HEK293 (cell line): ENCODE results near the gene PROSER2.
A peak's percentile ranks its signal among the peaks of the same experiment; 100 is the strongest.

Source experiments
- CTCF ChIA-PET: fragments of 350-600 bp; formaldehyde crosslinking; extraction: SDS; loops from one replicate; lab custom pipeline; 2021; ENCODE audit warnings: antibody characterized with exemption; lab: Yijun Ruan, JAX
- POLR2A ChIA-PET: fragments of 300-600 bp; formaldehyde crosslinking; extraction: SDS; loops from one replicate; lab custom pipeline; 2020; ENCODE audit warnings: antibody characterized with exemption, inconsistent platforms; lab: Yijun Ruan, JAX
- H3K27ac ChIP-seq: fragments of 200-500 bp; sonication (Bioruptor generic); 2 replicates; pipeline ENCODE4 v1.5.1; 2014; ENCODE audit warnings: low read depth, low read length, control low read depth, inconsistent platforms; ENCODE audit errors: extremely low read depth
- H3K36me3 ChIP-seq, 2 experiments: fragments of 200-500 bp in 1 of 2; sonication (Bioruptor generic) in 1 of 2; 1 replicate in 1 of 2; 2 replicates in 1 of 2; pipeline ENCODE4 v1.5.1; 2014 to 2017; ENCODE audit warnings: inconsistent platforms in 2 of 2, low read length in 2 of 2; ENCODE audit not compliant: control insufficient read depth in 2 of 2, insufficient read depth in 1 of 2
- H3K4me1 ChIP-seq: fragments of 200-500 bp; sonication (Bioruptor generic); 2 replicates; pipeline ENCODE4 v1.5.1; 2014; ENCODE audit warnings: mild to moderate bottlenecking, low read length, inconsistent platforms; ENCODE audit not compliant: control insufficient read depth, insufficient read depth
- H3K4me3 ChIP-seq: 2 replicates; pipeline ENCODE4 v1.5.1; 2011; ENCODE audit warnings: low read depth, mild to moderate bottlenecking, control low read depth, low read length, moderate library complexity
- H3K9me3 ChIP-seq: fragments of 200-500 bp; sonication (Bioruptor generic); 2 replicates; pipeline ENCODE4 v1.5.1; 2014; ENCODE audit warnings: low read depth, low read length, inconsistent platforms; ENCODE audit not compliant: control insufficient read depth, insufficient read depth
- KLF1 ChIP-seq: fragments of 450-650 bp; formaldehyde crosslinking; IDR thresholded peaks from 2 replicates; pipeline ENCODE4 v1.5.1; 2016; ENCODE audit warnings: missing biosample characterization, missing genetic modification characterization
- MEIS1 ChIP-seq: sonication (generic); formaldehyde crosslinking; IDR thresholded peaks from 2 replicates; pipeline ENCODE4 v1.8.1; 2022; ENCODE audit warnings: missing genetic modification reagents, mild to moderate bottlenecking, borderline replicate concordance
- OSR2 ChIP-seq: fragments of 450-650 bp; formaldehyde crosslinking; IDR thresholded peaks from 2 replicates; pipeline ENCODE4 v1.5.1; 2016; ENCODE audit warnings: missing biosample characterization, missing genetic modification characterization
- PRDM10 ChIP-seq: fragments of 450-650 bp; formaldehyde crosslinking; IDR thresholded peaks from 2 replicates; pipeline ENCODE4 v1.5.1; 2016; ENCODE audit warnings: missing biosample characterization, missing genetic modification characterization
- TCF7L2 ChIP-seq: IDR thresholded peaks from 2 replicates; pipeline ENCODE4 v1.6.1; 2011; ENCODE audit warnings: low read depth, mild to moderate bottlenecking, inconsistent platforms, low read length, moderate library complexity, borderline replicate concordance
- ZBTB17 ChIP-seq: fragments of 450-650 bp; formaldehyde crosslinking; IDR thresholded peaks from 2 replicates; pipeline ENCODE4 v1.5.1; 2016; ENCODE audit warnings: missing biosample characterization, missing genetic modification characterization
- ZBTB48 ChIP-seq: fragments of 450-650 bp; formaldehyde crosslinking; IDR thresholded peaks from 2 replicates; pipeline ENCODE4 v1.5.1; 2016; ENCODE audit warnings: missing biosample characterization, missing genetic modification characterization
- ZBTB8A ChIP-seq: fragments of 450-650 bp; formaldehyde crosslinking; IDR thresholded peaks from 2 replicates; pipeline ENCODE4 v1.5.1; 2016; ENCODE audit warnings: missing biosample characterization, missing genetic modification characterization
- ZIC2 ChIP-seq: fragments of 450-650 bp; formaldehyde crosslinking; IDR thresholded peaks from 2 replicates; pipeline ENCODE4 v1.5.1; 2016; ENCODE audit warnings: missing biosample characterization, missing genetic modification characterization
- ZNF114 ChIP-seq: fragments of 450-650 bp; formaldehyde crosslinking; IDR thresholded peaks from 2 replicates; pipeline ENCODE4 v1.5.0; 2017; ENCODE audit warnings: missing biosample characterization, missing genetic modification characterization
- ZNF146 ChIP-seq: fragments of 450-650 bp; formaldehyde crosslinking; IDR thresholded peaks from 2 replicates; pipeline ENCODE4 v1.5.1; 2016; ENCODE audit warnings: missing biosample characterization, missing genetic modification characterization
- ZNF169 ChIP-seq: fragments of 450-650 bp; formaldehyde crosslinking; IDR thresholded peaks from 2 replicates; pipeline ENCODE4 v1.5.1; 2016; ENCODE audit warnings: missing biosample characterization, missing genetic modification characterization
- ZNF174 ChIP-seq: fragments of 450-650 bp; formaldehyde crosslinking; IDR thresholded peaks from 2 replicates; pipeline ENCODE4 v1.5.0; 2017; ENCODE audit warnings: missing biosample characterization, mild to moderate bottlenecking, missing genetic modification characterization
- ZNF184 ChIP-seq: fragments of 450-650 bp; IDR thresholded peaks from 2 replicates; pipeline ENCODE4 v1.5.1; 2018; ENCODE audit warnings: missing biosample characterization, mild to moderate bottlenecking, missing genetic modification characterization
- ZNF221 ChIP-seq: fragments of 450-650 bp; formaldehyde crosslinking; IDR thresholded peaks from 2 replicates; pipeline ENCODE4 v1.5.1; 2017; ENCODE audit warnings: missing biosample characterization, missing genetic modification characterization, borderline replicate concordance
- ZNF223 ChIP-seq: fragments of 450-650 bp; formaldehyde crosslinking; IDR thresholded peaks from 2 replicates; pipeline ENCODE4 v1.5.1; 2016; ENCODE audit warnings: missing biosample characterization, missing genetic modification characterization
- ZNF394 ChIP-seq: fragments of 450-650 bp; formaldehyde crosslinking; IDR thresholded peaks from 2 replicates; pipeline ENCODE4 v1.5.1; 2016; ENCODE audit warnings: missing biosample characterization, missing genetic modification characterization, mild to moderate bottlenecking, moderate library complexity, borderline replicate concordance
- TF ChIP-seq, protein P1 (sequence below): fragments of 450-650 bp; IDR thresholded peaks from 2 replicates; pipeline ENCODE4 v1.5.1; 2018; ENCODE audit warnings: missing biosample characterization, missing genetic modification characterization
- TF ChIP-seq, protein P2 (sequence below): fragments of 450-650 bp; formaldehyde crosslinking; IDR thresholded peaks from 2 replicates; pipeline ENCODE4 v1.5.1; 2017; ENCODE audit warnings: missing biosample characterization, missing genetic modification characterization
- TF ChIP-seq, protein P3 (sequence below): fragments of 450-650 bp; formaldehyde crosslinking; IDR thresholded peaks from 2 replicates; pipeline ENCODE4 v1.5.1; 2016; ENCODE audit warnings: missing biosample characterization, missing genetic modification characterization
- TF ChIP-seq, protein P4 (sequence below): fragments of 450-650 bp; formaldehyde crosslinking; IDR thresholded peaks from 2 replicates; pipeline ENCODE4 v1.5.1; 2016; ENCODE audit warnings: missing biosample characterization, missing genetic modification characterization

PROSER2 gene

DNA sequence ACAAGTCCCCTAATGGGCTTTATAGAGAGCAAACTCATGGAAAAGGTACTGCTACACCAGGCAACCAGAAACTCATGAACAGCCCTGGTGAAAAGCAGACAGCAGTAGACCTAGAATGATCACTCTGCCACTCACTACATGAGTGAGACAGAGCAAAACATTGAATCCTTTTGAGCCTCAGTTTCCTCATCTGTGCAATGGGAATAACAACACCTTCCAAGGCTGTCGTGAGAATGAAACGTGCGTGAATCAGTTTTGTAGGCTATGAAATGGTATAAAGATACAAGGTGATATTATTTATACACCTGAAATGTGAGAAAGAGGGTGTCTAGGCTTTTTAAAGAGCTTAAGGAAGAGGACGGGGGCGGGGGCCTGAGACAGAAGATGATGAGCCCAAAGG, 14.3 kb upstream of the PROSER2 start:
- ChIA-PET CTCF (interaction anchor here (0.7 kb wide), 1 partner anchor 128 kb away, joined by 4 read pairs; no protein-coding TSS in a partner anchor), POLR2A (no interaction called here)
- no peaks in the 10 kb centered on the region for H3K9me3 ChIP-seq
- no peak overlapping the region for H3K27ac ChIP-seq
- no peaks in the 10 kb centered on the region for H3K4me1 ChIP-seq
- TF ChIP-seq ZNF221 (tag by site-specific recombination) = no peak
- no peak for TF ChIP-seq MEIS1 (CRISPR knock-in tag)
- TF ChIP-seq ZBTB48 = no peak
- TF ChIP-seq, protein P1, sequence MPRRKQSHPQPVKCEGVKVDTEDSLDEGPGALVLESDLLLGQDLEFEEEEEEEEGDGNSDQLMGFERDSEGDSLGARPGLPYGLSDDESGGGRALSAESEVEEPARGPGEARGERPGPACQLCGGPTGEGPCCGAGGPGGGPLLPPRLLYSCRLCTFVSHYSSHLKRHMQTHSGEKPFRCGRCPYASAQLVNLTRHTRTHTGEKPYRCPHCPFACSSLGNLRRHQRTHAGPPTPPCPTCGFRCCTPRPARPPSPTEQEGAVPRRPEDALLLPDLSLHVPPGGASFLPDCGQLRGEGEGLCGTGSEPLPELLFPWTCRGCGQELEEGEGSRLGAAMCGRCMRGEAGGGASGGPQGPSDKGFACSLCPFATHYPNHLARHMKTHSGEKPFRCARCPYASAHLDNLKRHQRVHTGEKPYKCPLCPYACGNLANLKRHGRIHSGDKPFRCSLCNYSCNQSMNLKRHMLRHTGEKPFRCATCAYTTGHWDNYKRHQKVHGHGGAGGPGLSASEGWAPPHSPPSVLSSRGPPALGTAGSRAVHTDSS (tag by site-specific recombination) = no peak
- TF ChIP-seq ZNF174 (tag by site-specific recombination) = no peak
- TF ChIP-seq, protein P2, sequence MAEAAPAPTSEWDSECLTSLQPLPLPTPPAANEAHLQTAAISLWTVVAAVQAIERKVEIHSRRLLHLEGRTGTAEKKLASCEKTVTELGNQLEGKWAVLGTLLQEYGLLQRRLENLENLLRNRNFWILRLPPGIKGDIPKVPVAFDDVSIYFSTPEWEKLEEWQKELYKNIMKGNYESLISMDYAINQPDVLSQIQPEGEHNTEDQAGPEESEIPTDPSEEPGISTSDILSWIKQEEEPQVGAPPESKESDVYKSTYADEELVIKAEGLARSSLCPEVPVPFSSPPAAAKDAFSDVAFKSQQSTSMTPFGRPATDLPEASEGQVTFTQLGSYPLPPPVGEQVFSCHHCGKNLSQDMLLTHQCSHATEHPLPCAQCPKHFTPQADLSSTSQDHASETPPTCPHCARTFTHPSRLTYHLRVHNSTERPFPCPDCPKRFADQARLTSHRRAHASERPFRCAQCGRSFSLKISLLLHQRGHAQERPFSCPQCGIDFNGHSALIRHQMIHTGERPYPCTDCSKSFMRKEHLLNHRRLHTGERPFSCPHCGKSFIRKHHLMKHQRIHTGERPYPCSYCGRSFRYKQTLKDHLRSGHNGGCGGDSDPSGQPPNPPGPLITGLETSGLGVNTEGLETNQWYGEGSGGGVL (tag by site-specific recombination) = no peak
- no peak for TF ChIP-seq ZNF114 (tag by site-specific recombination)
- no peak for TF ChIP-seq ZNF223 (tag by site-specific recombination)
- TF ChIP-seq OSR2 (tag by site-specific recombination) = no peak
- TF ChIP-seq, protein P3, sequence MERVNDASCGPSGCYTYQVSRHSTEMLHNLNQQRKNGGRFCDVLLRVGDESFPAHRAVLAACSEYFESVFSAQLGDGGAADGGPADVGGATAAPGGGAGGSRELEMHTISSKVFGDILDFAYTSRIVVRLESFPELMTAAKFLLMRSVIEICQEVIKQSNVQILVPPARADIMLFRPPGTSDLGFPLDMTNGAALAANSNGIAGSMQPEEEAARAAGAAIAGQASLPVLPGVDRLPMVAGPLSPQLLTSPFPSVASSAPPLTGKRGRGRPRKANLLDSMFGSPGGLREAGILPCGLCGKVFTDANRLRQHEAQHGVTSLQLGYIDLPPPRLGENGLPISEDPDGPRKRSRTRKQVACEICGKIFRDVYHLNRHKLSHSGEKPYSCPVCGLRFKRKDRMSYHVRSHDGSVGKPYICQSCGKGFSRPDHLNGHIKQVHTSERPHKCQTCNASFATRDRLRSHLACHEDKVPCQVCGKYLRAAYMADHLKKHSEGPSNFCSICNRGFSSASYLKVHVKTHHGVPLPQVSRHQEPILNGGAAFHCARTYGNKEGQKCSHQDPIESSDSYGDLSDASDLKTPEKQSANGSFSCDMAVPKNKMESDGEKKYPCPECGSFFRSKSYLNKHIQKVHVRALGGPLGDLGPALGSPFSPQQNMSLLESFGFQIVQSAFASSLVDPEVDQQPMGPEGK (tag by site-specific recombination) = no peak
- TF ChIP-seq ZNF184 (tag by site-specific recombination) = no peak
- TF ChIP-seq, protein P4, sequence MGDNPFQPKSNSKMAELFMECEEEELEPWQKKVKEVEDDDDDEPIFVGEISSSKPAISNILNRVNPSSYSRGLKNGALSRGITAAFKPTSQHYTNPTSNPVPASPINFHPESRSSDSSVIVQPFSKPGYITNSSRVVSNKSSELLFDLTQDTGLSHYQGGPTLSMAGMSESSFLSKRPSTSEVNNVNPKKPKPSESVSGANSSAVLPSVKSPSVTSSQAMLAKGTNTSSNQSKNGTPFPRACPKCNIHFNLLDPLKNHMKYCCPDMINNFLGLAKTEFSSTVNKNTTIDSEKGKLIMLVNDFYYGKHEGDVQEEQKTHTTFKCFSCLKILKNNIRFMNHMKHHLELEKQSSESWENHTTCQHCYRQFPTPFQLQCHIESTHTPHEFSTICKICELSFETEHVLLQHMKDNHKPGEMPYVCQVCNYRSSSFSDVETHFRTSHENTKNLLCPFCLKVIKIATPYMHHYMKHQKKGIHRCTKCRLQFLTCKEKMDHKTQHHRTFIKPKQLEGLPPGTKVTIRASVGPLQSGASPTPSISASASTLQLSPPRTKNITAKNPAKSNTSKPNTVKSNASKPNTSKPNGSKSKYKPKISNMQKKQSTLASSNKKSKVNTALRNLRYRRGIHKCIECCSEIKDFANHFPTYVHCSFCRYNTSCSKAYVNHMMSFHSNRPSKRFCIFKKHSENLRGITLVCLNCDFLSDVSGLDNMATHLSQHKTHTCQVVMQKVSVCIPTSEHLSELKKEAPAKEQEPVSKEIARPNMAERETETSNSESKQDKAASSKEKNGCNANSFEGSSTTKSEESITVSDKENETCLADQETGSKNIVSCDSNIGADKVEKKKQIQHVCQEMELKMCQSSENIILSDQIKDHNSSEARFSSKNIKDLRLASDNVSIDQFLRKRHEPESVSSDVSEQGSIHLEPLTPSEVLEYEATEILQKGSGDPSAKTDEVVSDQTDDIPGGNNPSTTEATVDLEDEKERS (tag by site-specific recombination) = no peak
- no peak for TF ChIP-seq ZNF146 (tag by site-specific recombination)
- H3K36me3 ChIP-seq = no peaks in the 10 kb centered on the region
- no peak overlapping the region for H3K4me3 ChIP-seq

DNA sequence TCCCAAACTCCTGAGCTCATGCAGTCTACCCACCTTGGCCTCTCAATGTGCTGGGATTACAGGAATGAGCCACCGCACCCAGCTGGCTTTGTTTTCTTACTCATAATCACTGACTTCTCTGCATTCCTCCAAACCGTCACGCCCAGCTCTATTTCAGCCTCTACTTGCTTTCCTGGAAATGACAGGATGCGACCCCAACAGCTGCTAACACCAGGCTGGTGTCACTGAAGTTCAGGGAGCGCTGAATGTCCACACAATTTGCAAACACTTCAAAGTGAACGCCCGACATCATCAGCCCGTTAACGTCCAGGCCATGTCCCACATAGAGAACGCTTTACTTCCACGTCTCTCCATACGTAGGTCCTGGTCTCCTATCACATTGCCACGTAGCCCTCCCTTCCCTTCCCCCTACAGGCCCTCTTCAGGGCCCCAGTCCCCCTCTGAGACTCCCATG, 12.8 kb upstream of the PROSER2 start:
- Histone ChIP-seq H3K4me1 (no peaks in the 10 kb centered on the region), H3K9me3 (no peaks in the 10 kb centered on the region), H3K27ac (no peak overlapping the region), H3K4me3 (no peak overlapping the region)
- TF ChIP-seq ZIC2 (tag by site-specific recombination) (peak; percentile 36; the same call in 1 of the 2 replicates), ZNF114 (tag by site-specific recombination) (no peak), PRDM10 (peak; percentile 86), ZBTB17 (tag by site-specific recombination) (peak; percentile 65), ZNF169 (tag by site-specific recombination) (no peak), ZNF394 (tag by site-specific recombination) (no peak), TCF7L2 (peak; percentile 48; the same call in 1 of the 2 replicates), ZBTB8A (tag by site-specific recombination) (peak; percentile 44; the same call in 1 of the 2 replicates), KLF1 (peak; percentile 79)
- TF ChIP-seq, all 188 proteins: peak for 6
- ChIA-PET CTCF (interaction anchor here (0.6 to 2.6 kb wide), 3 partner anchors 10 to 44 kb away, joined by 3 to 18 read pairs (median 4); no protein-coding TSS in a partner anchor), POLR2A (no interaction called here)
- no peaks in the 10 kb centered on the region for H3K36me3 ChIP-seq
